OCI-LY3 (cell line): ENCODE results near the gene PAK5.

ENCODE experiments used
- H2AFZ ChIP-seq: fragments of 200-600, 300-600 bp; shearing (Covaris generic); 2 replicates; pipeline ENCODE4 v1.6.0; 2014; ENCODE audit warnings: antibody characterized with exemption, low read depth, low read length
- H3K27ac ChIP-seq: fragments of 200-600, 300-600 bp; sonication (generic); 2 replicates; pipeline ENCODE4 v1.5.1; 2014; ENCODE audit warnings: mild to moderate bottlenecking, low read length, moderate library complexity, mixed read lengths
- H3K27me3 ChIP-seq: fragments of 200-600, 300-600 bp; sonication (generic); 2 replicates; pipeline ENCODE4 v1.6.1; 2014; ENCODE audit warnings: low read depth, low read length, mixed read lengths
- H3K36me3 ChIP-seq: fragments of 200-600, 300-600 bp; sonication (generic); replicated peaks from 2 replicates; pipeline ENCODE3; 2014; ENCODE audit warnings: low read depth, low read length, mixed read lengths
- H3K4me1 ChIP-seq: fragments of 300-600, 200-600 bp; sonication (generic); 2 replicates; pipeline ENCODE4 v1.6.1; 2014; ENCODE audit warnings: low read length, mixed read lengths
- H3K4me2 ChIP-seq: fragments of 200-600, 300-600 bp; sonication (generic); 2 replicates; pipeline ENCODE4 v1.6.1; 2014; ENCODE audit warnings: low read length, mixed read lengths
- H3K4me3 ChIP-seq: fragments of 300-600, 200-600 bp; sonication (generic); 2 replicates; pipeline ENCODE4 v1.5.1; 2014; ENCODE audit warnings: antibody characterized with exemption, mild to moderate bottlenecking, low read length, moderate library complexity
- H3K79me2 ChIP-seq: fragments of 300-600, 200-600 bp; shearing (Covaris generic); 2 replicates; pipeline ENCODE4 v1.6.1; 2014; ENCODE audit warnings: mild to moderate bottlenecking, low read length, mixed read lengths
- H3K9ac ChIP-seq: fragments of 300-600, 200-600 bp; shearing (Covaris generic); 2 replicates; pipeline ENCODE4 v1.6.0; 2014; ENCODE audit warnings: mild to moderate bottlenecking, low read length, moderate library complexity
- H3K9me3 ChIP-seq: fragments of 200-600, 300-600 bp; shearing (Covaris generic); 2 replicates; pipeline ENCODE4 v1.6.1; 2014; ENCODE audit warnings: low read length, mixed read lengths; ENCODE audit not compliant: insufficient read depth
- H4K20me1 ChIP-seq: fragments of 200-600, 300-600 bp; sonication (generic); 2 replicates; pipeline ENCODE4 v1.6.1; 2016; ENCODE audit warnings: low read length, mixed read lengths; ENCODE audit not compliant: insufficient read depth
- EZH2phosphoT487 ChIP-seq: fragments of 200-600 bp; shearing (Covaris generic); IDR thresholded peaks from 2 replicates; pipeline ENCODE4 v1.6.1; 2018; ENCODE audit warnings: antibody characterized with exemption, mixed run types, low read depth
- TF ChIP-seq, protein P1 (sequence below): fragments of 200-600, 300-600 bp; sonication (generic); IDR thresholded peaks from 2 replicates; pipeline ENCODE4 v1.5.1; 2014; ENCODE audit warnings: antibody characterized with exemption, low read length, low read depth

The PAK5 gene

DNA sequence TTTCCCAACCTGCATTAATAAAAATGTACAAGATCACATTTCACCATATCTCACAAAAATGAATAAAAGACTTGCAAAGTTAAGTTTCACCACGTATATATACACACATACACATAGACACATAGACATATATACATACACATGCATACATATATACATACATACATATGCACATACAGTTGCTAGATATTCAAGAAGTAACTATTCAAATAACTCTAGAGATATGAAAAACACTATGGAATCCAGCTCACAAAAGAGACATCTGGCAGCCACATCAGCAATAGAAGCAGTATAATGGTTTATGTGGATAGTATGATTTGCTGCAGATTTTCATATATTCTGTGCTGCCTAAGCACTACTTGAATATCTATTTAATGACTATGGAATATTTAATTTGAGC lies 28.1 kb downstream of the PAK5 start:
- H3K36me3 ChIP-seq, result no peaks in the 10 kb centered on the region

DNA sequence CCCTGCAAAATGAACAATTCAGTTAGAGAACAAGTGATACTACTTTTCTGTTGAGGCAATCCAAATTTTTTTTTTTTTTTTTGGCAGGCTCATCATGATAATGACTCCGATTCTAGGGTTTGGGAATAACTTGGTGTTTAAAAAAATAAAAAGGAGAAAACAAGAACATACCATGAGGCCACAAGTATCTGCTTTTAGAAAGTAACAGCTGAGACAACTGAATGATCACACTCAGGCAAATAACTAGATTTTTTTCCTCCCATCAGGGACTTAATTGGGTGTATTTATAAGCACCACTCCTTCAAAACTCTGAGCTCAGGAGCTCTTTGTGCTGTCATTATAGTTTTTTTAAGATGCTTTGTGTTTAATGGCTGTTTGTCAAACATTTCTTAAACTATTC lies 29.6 kb downstream of the PAK5 start:
- no peak for TF ChIP-seq EZH2phosphoT487
- TF ChIP-seq, protein P1, sequence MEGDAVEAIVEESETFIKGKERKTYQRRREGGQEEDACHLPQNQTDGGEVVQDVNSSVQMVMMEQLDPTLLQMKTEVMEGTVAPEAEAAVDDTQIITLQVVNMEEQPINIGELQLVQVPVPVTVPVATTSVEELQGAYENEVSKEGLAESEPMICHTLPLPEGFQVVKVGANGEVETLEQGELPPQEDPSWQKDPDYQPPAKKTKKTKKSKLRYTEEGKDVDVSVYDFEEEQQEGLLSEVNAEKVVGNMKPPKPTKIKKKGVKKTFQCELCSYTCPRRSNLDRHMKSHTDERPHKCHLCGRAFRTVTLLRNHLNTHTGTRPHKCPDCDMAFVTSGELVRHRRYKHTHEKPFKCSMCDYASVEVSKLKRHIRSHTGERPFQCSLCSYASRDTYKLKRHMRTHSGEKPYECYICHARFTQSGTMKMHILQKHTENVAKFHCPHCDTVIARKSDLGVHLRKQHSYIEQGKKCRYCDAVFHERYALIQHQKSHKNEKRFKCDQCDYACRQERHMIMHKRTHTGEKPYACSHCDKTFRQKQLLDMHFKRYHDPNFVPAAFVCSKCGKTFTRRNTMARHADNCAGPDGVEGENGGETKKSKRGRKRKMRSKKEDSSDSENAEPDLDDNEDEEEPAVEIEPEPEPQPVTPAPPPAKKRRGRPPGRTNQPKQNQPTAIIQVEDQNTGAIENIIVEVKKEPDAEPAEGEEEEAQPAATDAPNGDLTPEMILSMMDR, result no peak
- no peaks in the 10 kb centered on the region for H3K79me2 ChIP-seq
- no peak overlapping the region for H3K4me3 ChIP-seq
- no peaks in the 10 kb centered on the region for H3K36me3 ChIP-seq
- no peak overlapping the region for H3K4me2 ChIP-seq
- H3K27ac ChIP-seq, result no peak overlapping the region
- H3K9me3 ChIP-seq, result no peaks in the 10 kb centered on the region
- no peaks in the 10 kb centered on the region for H4K20me1 ChIP-seq
- peaks cover 7% of the 10 kb centered on the region for H3K27me3 ChIP-seq
- H3K9ac ChIP-seq, result no peak overlapping the region
- no peak overlapping the region for H2AFZ ChIP-seq
- no peaks in the 10 kb centered on the region for H3K4me1 ChIP-seq

More for the DNA sequence above, 28.1 kb downstream of the PAK5 start:
- H3K4me3 ChIP-seq, result no peak overlapping the region
- H3K27me3 ChIP-seq, result peaks cover 7% of the 10 kb centered on the region
- H3K27ac ChIP-seq, result no peak overlapping the region
- H4K20me1 ChIP-seq, result no peaks in the 10 kb centered on the region
- no peak overlapping the region for H2AFZ ChIP-seq
- H3K4me1 ChIP-seq, result no peaks in the 10 kb centered on the region
- H3K9ac ChIP-seq, result no peak overlapping the region
- no peak overlapping the region for H3K4me2 ChIP-seq
- no peaks in the 10 kb centered on the region for H3K79me2 ChIP-seq
- H3K9me3 ChIP-seq, result no peaks in the 10 kb centered on the region
- TF ChIP-seq, protein P1, result no peak
- no peak for TF ChIP-seq EZH2phosphoT487

DNA sequence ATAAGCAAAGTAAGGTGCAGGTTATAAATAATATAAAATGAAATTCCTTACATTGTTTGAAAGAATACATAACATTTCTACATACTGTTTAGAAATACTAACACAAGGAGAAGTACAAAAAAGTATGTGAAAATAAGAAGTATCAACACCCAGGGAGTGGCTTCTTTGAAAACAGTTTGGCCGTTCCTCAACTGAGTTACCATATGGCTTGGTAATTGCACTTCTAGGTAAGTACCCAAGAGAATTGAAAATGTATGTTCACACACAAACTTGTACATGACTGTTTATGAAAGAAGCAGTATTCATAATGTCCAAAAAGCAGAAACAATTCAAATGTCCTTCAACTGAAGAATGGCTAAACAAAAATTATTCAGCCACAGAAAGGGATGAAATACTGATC lies 30.7 kb downstream of the PAK5 start:
- peaks cover 7% of the 10 kb centered on the region for H3K27me3 ChIP-seq
- H3K4me3 ChIP-seq, result no peak overlapping the region
- no peaks in the 10 kb centered on the region for H3K36me3 ChIP-seq
- H3K79me2 ChIP-seq, result no peaks in the 10 kb centered on the region
- H3K4me2 ChIP-seq, result no peak overlapping the region
- no peak overlapping the region for H3K27ac ChIP-seq
- H3K4me1 ChIP-seq, result no peaks in the 10 kb centered on the region
- no peak overlapping the region for H3K9ac ChIP-seq
- no peak for TF ChIP-seq EZH2phosphoT487
- no peaks in the 10 kb centered on the region for H4K20me1 ChIP-seq
- no peaks in the 10 kb centered on the region for H3K9me3 ChIP-seq
- no peak overlapping the region for H2AFZ ChIP-seq

DNA sequence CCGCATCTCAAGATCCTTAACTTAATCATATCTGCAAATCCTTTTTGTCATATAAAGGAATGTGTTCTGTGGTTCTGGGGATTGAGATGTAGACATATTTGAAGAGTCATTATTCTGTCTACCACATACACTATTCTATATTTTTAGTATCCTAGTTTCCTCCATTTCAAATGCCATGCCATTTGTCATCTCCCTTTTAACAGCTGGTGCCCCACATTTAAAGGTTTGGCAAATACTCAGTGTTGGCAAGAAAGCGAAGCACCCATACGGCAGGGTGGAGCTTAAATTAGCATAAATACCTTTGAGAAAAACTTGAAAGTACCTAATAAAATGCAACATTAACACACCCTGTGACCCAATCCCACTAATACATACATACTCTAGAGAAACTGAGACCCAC lies 31.7 kb downstream of the PAK5 start:
- no peaks in the 10 kb centered on the region for H3K9me3 ChIP-seq
- no peaks in the 10 kb centered on the region for H3K79me2 ChIP-seq
- TF ChIP-seq, protein P1, result no peak
- no peak for TF ChIP-seq EZH2phosphoT487
- no peaks in the 10 kb centered on the region for H4K20me1 ChIP-seq
- H3K4me1 ChIP-seq, result no peaks in the 10 kb centered on the region
- H3K4me2 ChIP-seq, result no peak overlapping the region
- H3K36me3 ChIP-seq, result no peaks in the 10 kb centered on the region
- H3K4me3 ChIP-seq, result no peak overlapping the region
- H3K27me3 ChIP-seq, result peaks cover 7% of the 10 kb centered on the region
- no peak overlapping the region for H3K27ac ChIP-seq
- no peak overlapping the region for H2AFZ ChIP-seq
- H3K9ac ChIP-seq, result no peak overlapping the region

DNA sequence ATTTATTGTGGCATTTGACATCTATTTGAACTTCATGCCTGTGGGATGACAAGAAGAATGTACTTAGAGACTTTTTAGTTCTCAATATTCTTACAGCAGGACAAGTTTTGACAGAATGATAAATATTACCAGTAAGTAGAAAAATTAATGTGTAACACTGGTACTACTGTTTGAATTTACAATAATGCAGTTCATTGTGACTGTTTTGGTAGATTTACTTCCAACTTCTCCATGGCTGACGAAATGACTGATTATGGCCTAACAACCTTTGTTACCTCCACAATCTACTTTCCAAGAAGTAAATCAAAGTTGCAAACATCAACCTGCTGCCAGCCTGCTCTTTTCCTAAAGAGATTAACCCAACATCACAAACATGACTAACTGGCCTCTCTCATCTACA lies 38.5 kb downstream of the PAK5 start:
- no peak overlapping the region for H2AFZ ChIP-seq
- no peaks in the 10 kb centered on the region for H3K36me3 ChIP-seq
- TF ChIP-seq, protein P1, result no peak
- no peak for TF ChIP-seq EZH2phosphoT487
- no peak overlapping the region for H3K9ac ChIP-seq
- H3K79me2 ChIP-seq, result no peaks in the 10 kb centered on the region
- no peak overlapping the region for H3K27ac ChIP-seq
- no peak overlapping the region for H3K4me3 ChIP-seq
- no peaks in the 10 kb centered on the region for H4K20me1 ChIP-seq
- H3K9me3 ChIP-seq, result no peaks in the 10 kb centered on the region
- peaks cover 4% of the 10 kb centered on the region; the same call in 1 of the 2 replicates for H3K27me3 ChIP-seq
- H3K4me2 ChIP-seq, result no peak overlapping the region
- no peaks in the 10 kb centered on the region for H3K4me1 ChIP-seq
